CD8-positive, alpha-beta memory T cell (primary cell): ENCODE results near the gene CLDN5. TPM values are rescaled to one million over a fixed set of nuclear protein-coding genes. Genes with fewer than 3 reads are reported as not detected.

Experiments
- CTCF ChIA-PET: fragments of 350-600 bp; sonication (Branson Sonifier 250); formaldehyde crosslinking; loops from one replicate; lab custom pipeline; 2021; ENCODE audit warnings: antibody characterized with exemption; lab: Charles Lee
- POLR2A ChIA-PET: fragments of 350-600 bp; sonication (Branson Sonifier 250); formaldehyde crosslinking; loops from one replicate; lab custom pipeline; 2021; ENCODE audit warnings: antibody characterized with exemption; lab: Charles Lee
- DNase-seq, 5 donors: peaks; one replicate each; pipeline versions ENCODE4 v3.0.0 to v3.0.0-alpha.2; 2020 to 2022; ENCODE audit warnings: mixed read lengths in 1 of 5
- H3K27ac ChIP-seq: one replicate; pipeline ENCODE4 v1.7.0; 2013; ENCODE audit warnings: low read depth, mild to moderate bottlenecking, low read length, moderate library complexity
- H3K27me3 ChIP-seq: 2 replicates; pipeline ENCODE4 v1.7.0; 2013; ENCODE audit warnings: low read length, mild to moderate bottlenecking; ENCODE audit not compliant: insufficient read depth, poor library complexity, severe bottlenecking
- H3K36me3 ChIP-seq: 2 replicates; pipeline ENCODE4 v1.7.0; 2013; ENCODE audit warnings: mild to moderate bottlenecking, low read length, moderate library complexity; ENCODE audit not compliant: insufficient read depth
- H3K4me1 ChIP-seq: 2 replicates; pipeline ENCODE4 v1.7.0; 2013; ENCODE audit warnings: mild to moderate bottlenecking, low read length, moderate library complexity; ENCODE audit not compliant: insufficient read depth
- H3K4me3 ChIP-seq: 2 replicates; pipeline ENCODE4 v1.7.0; 2013; ENCODE audit warnings: mild to moderate bottlenecking, low read length
- H3K9me3 ChIP-seq: 2 replicates; pipeline ENCODE4 v1.7.0; 2013; ENCODE audit warnings: mild to moderate bottlenecking, low read length
- H3K27ac Mint-ChIP-seq, 8 donors: one replicate each; pipeline ENCODE4 v1.8.0; 2020 to 2021; ENCODE audit warnings: mixed read lengths in 8 of 8, mild to moderate bottlenecking in 6 of 8, inconsistent platforms in 3 of 8, moderate library complexity in 3 of 8
- H3K27me3 Mint-ChIP-seq, 2 donors: one replicate each; pipeline ENCODE4 v1.8.0; 2020 to 2021; ENCODE audit warnings: mixed read lengths in 2 of 2, mild to moderate bottlenecking in 1 of 2, moderate library complexity in 1 of 2
- H3K36me3 Mint-ChIP-seq, 3 donors: one replicate each; pipeline ENCODE4 v1.8.0; 2020 to 2021; ENCODE audit warnings: mixed read lengths in 3 of 3, inconsistent platforms in 1 of 3, mild to moderate bottlenecking in 1 of 3
- H3K4me1 Mint-ChIP-seq, 3 donors: one replicate each; pipeline ENCODE4 v1.8.0; 2020 to 2021; ENCODE audit warnings: mixed read lengths in 3 of 3, inconsistent platforms in 1 of 3, mild to moderate bottlenecking in 1 of 3
- H3K4me3 Mint-ChIP-seq, 7 donors: one replicate each; pipeline ENCODE4 v1.8.0; 2020 to 2021; ENCODE audit warnings: mixed read lengths in 7 of 7, mild to moderate bottlenecking in 6 of 7, moderate library complexity in 4 of 7, inconsistent platforms in 2 of 7
- H3K9me3 Mint-ChIP-seq, 5 donors: one replicate each; pipeline ENCODE4 v1.8.0; 2020 to 2022; ENCODE audit warnings: mixed read lengths in 5 of 5, mild to moderate bottlenecking in 3 of 5, moderate library complexity in 2 of 5, inconsistent platforms in 1 of 5
- polyA plus RNA-seq: library from polyadenylated mRNA; unstranded; fragments of 300-500 nt; fragmentation: Illumina TruSeq; gene quantifications from one replicate; pipeline ENCODE4 v1.2.3, GENCODE V29; 2021
- total RNA-seq, 2 experiments: library from RNA; stranded (reverse); gene quantifications; one replicate each; pipeline ENCODE4 v1.2.3, GENCODE V29; 2021

The CLDN5 gene
- total and polyA plus RNA-seq, 3 experiments from 2014 or later = not detected

DNA sequence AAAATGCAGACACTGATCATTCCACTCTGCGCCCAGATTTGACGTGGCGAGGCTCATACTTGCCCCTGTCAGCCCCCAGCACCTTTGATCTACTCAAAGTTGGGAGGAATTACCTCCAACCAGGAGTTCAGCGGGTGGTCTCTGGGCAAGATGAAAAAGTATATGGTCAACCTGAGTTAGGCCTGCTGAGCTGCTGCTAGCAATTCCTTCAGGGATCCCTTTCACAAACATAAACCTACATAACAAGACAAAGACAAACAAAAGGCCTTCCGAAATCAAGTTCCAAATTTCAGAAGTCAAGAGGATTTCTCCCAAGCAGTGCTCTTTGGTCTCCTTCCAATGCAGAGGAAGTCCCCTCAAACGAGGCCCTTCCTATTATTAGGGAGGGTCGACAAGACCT is 20.8 kb downstream of the CLDN5 start:
- Mint-ChIP-seq H3K9me3 (no peaks in the 10 kb centered on the region), H3K4me1 (peaks cover 10 to 16% (median 10%) of the 10 kb centered on the region in 3 donors), H3K4me3 (no peak overlapping the region), H3K36me3 (no peaks in the 10 kb centered on the region), H3K27ac (no peak overlapping the region), H3K27me3 (no peaks in the 10 kb centered on the region)
- Histone ChIP-seq H3K9me3 (no peaks in the 10 kb centered on the region), H3K4me3 (no peak overlapping the region), H3K36me3 (no peaks in the 10 kb centered on the region), H3K4me1 (peaks cover 13% of the 10 kb centered on the region), H3K27me3 (no peaks in the 10 kb centered on the region), H3K27ac (no peak overlapping the region)
- POLR2A ChIA-PET = no interaction called here
- CTCF ChIA-PET = no interaction called here
- DNase-seq = no peak

DNA sequence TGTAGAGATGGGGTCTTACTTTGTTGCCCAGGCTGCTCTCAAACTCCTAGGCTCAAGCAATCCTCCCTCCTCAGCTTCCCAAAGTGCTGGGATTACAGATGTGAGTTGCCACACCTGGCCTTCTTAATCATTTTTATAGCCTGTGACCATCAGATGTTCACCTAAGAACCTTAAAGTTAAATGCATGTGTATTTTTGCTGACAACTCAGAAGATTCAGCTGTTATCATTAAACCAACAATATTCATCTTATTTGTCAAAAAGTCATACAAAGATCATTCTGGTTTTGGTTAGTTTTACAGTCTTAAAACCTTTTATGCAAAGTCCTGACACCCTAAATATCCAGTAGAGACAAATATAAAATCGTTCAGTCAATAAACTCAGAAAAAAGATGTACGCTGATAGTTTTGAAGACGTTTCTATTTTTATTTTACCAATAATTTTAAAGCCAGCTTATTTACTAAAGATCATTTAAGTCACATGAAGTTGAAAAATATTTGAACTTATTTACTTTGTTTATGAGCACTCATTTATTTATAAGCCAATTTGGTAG is 22.2 kb downstream of the CLDN5 start:
- H3K4me3 ChIP-seq = no peak overlapping the region
- H3K27ac ChIP-seq = no peak overlapping the region
- POLR2A ChIA-PET = no interaction called here
- Mint-ChIP-seq H3K4me3 (no peak overlapping the region), H3K27ac (no peak overlapping the region), H3K9me3 (no peaks in the 10 kb centered on the region), H3K36me3 (no peaks in the 10 kb centered on the region), H3K4me1 (peaks cover 10 to 16% (median 10%) of the 10 kb centered on the region in 3 donors), H3K27me3 (no peaks in the 10 kb centered on the region)
- H3K27me3 ChIP-seq = no peaks in the 10 kb centered on the region
- no peaks in the 10 kb centered on the region for H3K9me3 ChIP-seq
- H3K36me3 ChIP-seq = no peaks in the 10 kb centered on the region
- CTCF ChIA-PET = no interaction called here
- peaks cover 13% of the 10 kb centered on the region for H3K4me1 ChIP-seq
- no peak for DNase-seq

DNA sequence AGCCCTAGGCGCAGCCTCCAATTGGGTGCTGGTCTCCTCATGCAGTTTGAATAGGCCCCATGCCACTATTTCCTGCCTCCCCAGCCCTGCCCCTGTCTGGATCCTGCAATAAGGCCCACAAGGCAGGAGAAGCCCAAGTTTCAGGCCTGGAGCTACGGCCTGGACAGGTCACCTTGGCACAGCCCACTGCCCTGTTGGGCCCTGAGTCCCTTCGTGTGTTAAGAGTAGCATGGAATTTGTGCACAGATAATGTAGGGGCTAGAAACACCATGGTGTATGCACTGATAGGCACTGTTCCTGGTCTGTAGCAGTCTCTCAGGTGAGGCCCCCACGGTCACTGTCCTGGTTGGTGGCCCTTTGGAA is 24.3 kb downstream of the CLDN5 start:
- Mint-ChIP-seq H3K36me3 (no peaks in the 10 kb centered on the region), H3K4me3 (no peak overlapping the region), H3K9me3 (no peaks in the 10 kb centered on the region), H3K27me3 (no peaks in the 10 kb centered on the region), H3K27ac (peak overlapping the region in 1 of 8 donors; percentile 54), H3K4me1 (peaks cover 0 to 7% (median under 1%) of the 10 kb centered on the region in 3 donors)
- peaks cover under 1% of the 10 kb centered on the region for H3K4me1 ChIP-seq
- H3K27me3 ChIP-seq = no peaks in the 10 kb centered on the region
- no peaks in the 10 kb centered on the region for H3K9me3 ChIP-seq
- no peak for DNase-seq
- no peak overlapping the region for H3K4me3 ChIP-seq
- POLR2A ChIA-PET = no interaction called here
- CTCF ChIA-PET = no interaction called here
- no peaks in the 10 kb centered on the region for H3K36me3 ChIP-seq
- H3K27ac ChIP-seq = no peak overlapping the region

DNA sequence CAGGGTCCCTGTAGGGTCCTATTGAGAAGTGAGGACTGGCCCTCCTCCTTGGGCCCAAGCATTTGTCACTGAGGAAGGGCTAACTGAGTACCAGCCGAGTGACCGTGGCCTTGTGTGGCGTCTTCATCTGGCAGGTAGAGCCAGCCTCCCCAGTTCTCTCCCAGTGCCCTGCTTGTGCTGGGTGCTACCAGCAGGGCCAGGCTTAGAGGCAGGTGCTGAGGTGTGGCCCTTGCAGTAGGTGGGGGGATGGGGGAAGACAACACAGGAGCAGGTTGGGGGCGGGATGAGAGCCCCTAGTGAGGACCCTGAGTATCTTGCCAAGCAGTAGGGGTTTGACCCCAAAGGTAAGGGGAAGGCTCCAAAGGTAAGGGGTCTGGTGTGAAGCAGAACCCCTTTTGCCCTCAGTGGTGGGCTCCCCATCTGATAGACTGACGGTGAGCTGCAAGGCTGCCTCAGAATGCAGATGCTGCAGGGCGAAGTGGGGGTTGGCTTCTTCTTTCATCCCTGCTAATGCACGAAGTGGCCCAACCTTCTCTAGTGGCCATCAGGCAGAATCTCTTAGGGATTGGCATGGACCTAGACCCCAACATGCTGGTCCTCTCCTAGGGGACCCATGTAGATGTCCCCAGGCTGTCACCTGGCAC is 24.9 kb downstream of the CLDN5 start:
- ChIA-PET CTCF (no interaction called here), POLR2A (no interaction called here)
- peak overlapping the region in 1 of 8 donors; percentile 9 for H3K27ac Mint-ChIP-seq
- no peaks in the 10 kb centered on the region for H3K9me3 Mint-ChIP-seq
- Histone ChIP-seq H3K9me3 (no peaks in the 10 kb centered on the region), H3K4me3 (no peak overlapping the region), H3K27me3 (no peaks in the 10 kb centered on the region), H3K27ac (no peak overlapping the region), H3K4me1 (no peaks in the 10 kb centered on the region), H3K36me3 (no peaks in the 10 kb centered on the region)
- H3K27me3 Mint-ChIP-seq = no peaks in the 10 kb centered on the region
- no peak for DNase-seq
- H3K36me3 Mint-ChIP-seq = no peaks in the 10 kb centered on the region
- no peak overlapping the region for H3K4me3 Mint-ChIP-seq
- peaks cover 0 to 4% (median 0%) of the 10 kb centered on the region in 3 donors for H3K4me1 Mint-ChIP-seq

DNA sequence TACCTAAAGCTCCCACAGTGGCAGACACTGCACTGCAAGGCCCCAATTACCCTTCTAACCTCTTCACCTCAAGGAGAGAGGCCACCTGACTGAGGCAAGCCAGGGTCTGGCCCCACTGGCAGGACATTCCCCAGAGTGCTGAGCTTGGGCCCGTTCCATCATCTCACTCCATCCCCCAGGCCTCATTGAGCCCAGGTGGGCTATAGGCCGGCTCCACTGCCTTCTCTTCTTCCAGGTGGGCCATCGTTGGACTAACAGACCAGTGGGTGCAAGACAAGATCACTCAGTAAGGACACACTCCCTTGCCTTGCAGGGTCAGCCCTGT is 25.4 kb downstream of the CLDN5 start:
- H3K36me3 ChIP-seq = no peaks in the 10 kb centered on the region
- H3K9me3 ChIP-seq = no peaks in the 10 kb centered on the region
- ChIA-PET CTCF (no interaction called here), POLR2A (no interaction called here)
- H3K27ac ChIP-seq = no peak overlapping the region
- H3K27me3 ChIP-seq = no peaks in the 10 kb centered on the region
- no peak overlapping the region for H3K4me3 Mint-ChIP-seq
- no peaks in the 10 kb centered on the region for H3K27me3 Mint-ChIP-seq
- H3K36me3 Mint-ChIP-seq = no peaks in the 10 kb centered on the region
- peak overlapping the region in 2 of 8 donors; percentile 9 to 76 for H3K27ac Mint-ChIP-seq
- no peaks in the 10 kb centered on the region for H3K9me3 Mint-ChIP-seq
- DNase-seq = no peak
- no peaks in the 10 kb centered on the region for H3K4me1 ChIP-seq
- H3K4me3 ChIP-seq = no peak overlapping the region
- H3K4me1 Mint-ChIP-seq = peaks cover 0 to 4% (median 0%) of the 10 kb centered on the region in 3 donors

DNA sequence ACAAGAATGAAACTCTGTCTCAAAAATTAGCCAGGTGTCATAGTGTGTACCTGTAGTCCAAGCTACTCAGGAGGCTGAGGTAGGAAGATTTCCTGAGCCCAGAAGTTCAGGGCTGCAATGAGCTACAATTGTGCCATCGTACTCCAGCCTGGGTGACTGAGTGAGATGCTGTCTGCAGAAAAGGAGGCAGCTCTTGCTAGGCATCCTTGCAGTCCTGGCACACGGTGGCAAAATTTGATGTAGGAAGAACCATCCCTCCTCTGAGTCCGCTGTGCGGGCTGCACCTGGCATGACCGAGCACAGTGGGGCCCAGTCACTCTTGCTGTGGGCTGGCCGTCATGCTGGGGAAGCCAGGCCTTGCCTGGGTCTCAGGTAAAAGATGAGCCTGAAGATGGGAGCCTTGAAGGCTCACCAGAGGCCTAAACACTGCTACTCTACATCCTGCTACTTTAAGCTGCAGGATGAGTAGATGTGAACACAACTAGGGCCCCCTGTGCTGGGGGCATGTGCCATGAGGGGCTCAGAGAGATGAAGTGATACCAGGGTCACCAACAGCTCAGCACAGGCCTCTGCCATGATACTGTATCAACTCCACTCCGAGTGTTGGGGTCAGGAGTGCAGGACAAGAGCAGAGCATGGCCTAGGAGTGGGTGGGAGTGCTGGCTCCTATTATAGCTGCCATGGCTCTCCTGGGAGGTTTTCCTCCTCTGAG is 25.9 kb downstream of the CLDN5 start:
- ChIA-PET CTCF (no interaction called here), POLR2A (no interaction called here)
- no peaks in the 10 kb centered on the region for H3K4me1 ChIP-seq
- no peaks in the 10 kb centered on the region for H3K36me3 ChIP-seq
- Mint-ChIP-seq H3K4me1 (peaks cover 0 to 4% (median 0%) of the 10 kb centered on the region in 3 donors), H3K36me3 (no peaks in the 10 kb centered on the region), H3K27me3 (no peaks in the 10 kb centered on the region), H3K9me3 (no peaks in the 10 kb centered on the region), H3K27ac (no peak overlapping the region), H3K4me3 (no peak overlapping the region)
- H3K4me3 ChIP-seq = no peak overlapping the region
- H3K27ac ChIP-seq = no peak overlapping the region
- no peaks in the 10 kb centered on the region for H3K27me3 ChIP-seq
- H3K9me3 ChIP-seq = no peaks in the 10 kb centered on the region
- no peak for DNase-seq

DNA sequence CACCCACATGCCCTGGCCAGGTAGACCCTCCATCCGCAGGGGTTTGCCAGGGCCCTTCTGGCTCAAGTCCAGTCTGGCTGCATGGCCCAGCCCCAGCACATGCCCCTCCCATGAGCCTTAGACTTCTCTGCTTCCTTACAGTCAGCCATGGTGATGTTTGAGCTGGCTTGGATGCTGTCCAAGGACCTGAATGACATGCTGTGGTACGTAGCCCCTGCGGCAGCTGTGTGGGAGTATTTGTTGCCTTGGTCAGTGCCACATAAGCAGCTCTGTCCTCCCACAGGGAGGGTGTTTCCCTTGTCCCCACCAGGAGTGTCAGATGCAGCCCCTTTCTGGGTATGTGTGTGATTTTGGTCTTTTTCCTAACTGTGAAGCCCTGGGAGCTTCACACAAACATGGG is 27.0 kb downstream of the CLDN5 start:
- Histone ChIP-seq H3K27me3 (no peaks in the 10 kb centered on the region), H3K4me1 (no peaks in the 10 kb centered on the region), H3K36me3 (no peaks in the 10 kb centered on the region), H3K4me3 (no peak overlapping the region), H3K27ac (no peak overlapping the region), H3K9me3 (no peaks in the 10 kb centered on the region)
- peaks cover 0 to 4% (median 0%) of the 10 kb centered on the region in 3 donors for H3K4me1 Mint-ChIP-seq
- ChIA-PET CTCF (no interaction called here), POLR2A (no interaction called here)
- no peaks in the 10 kb centered on the region for H3K27me3 Mint-ChIP-seq
- DNase-seq = no peak
- no peaks in the 10 kb centered on the region for H3K36me3 Mint-ChIP-seq
- no peak overlapping the region for H3K27ac Mint-ChIP-seq
- H3K9me3 Mint-ChIP-seq = no peaks in the 10 kb centered on the region
- no peak overlapping the region for H3K4me3 Mint-ChIP-seq

DNA sequence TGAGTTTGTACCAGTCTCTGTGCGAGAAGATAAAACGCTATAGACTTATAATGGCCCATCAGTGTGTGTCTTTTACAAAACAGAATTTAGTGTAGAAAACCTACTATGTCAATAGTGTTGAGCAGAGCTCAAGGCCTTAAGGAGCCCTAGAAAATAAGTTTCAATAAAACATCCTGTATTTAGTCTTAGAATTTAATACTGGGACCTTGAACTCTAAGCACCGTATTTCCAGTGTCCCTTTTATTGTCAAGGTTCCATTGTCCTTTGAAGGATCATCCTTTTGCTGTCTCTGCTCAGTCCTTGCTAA is 27.9 kb downstream of the CLDN5 start:
- Mint-ChIP-seq H3K9me3 (no peaks in the 10 kb centered on the region), H3K27ac (no peak overlapping the region), H3K27me3 (no peaks in the 10 kb centered on the region), H3K36me3 (no peaks in the 10 kb centered on the region), H3K4me1 (peaks cover 0 to 4% (median 0%) of the 10 kb centered on the region in 3 donors), H3K4me3 (no peak overlapping the region)
- Histone ChIP-seq H3K9me3 (no peaks in the 10 kb centered on the region), H3K27ac (no peak overlapping the region), H3K4me1 (no peaks in the 10 kb centered on the region), H3K4me3 (no peak overlapping the region), H3K36me3 (no peaks in the 10 kb centered on the region), H3K27me3 (no peaks in the 10 kb centered on the region)
- ChIA-PET POLR2A (no interaction called here), CTCF (no interaction called here)
- no peak for DNase-seq
